ENCODE results near the gene PPIP5K2. TPM values are rescaled to one million over a fixed set of nuclear protein-coding genes. Genes with fewer than 3 reads are reported as not detected.

PPIP5K2 gene
- total RNA-seq, 4 donors from 2014 or later = 40.1 to 60.8 (median 57.7) TPM

GRCh38 chr5:103260951-103261350, 140.8 kb downstream of the PPIP5K2 start:
- WGBS, 2 donors = 33 to 39% methylated on average over 3 of the region's 3 CpGs
- H3K36me3 ChIP-seq = no peaks in the 10 kb centered on the region
- intact Hi-C loops (cut with DNase I) = no loop called here
- no peak overlapping the region for H3K4me3 ChIP-seq (replicated peaks in 1 of 3)
- no peak overlapping the region for H3K27ac ChIP-seq
- H3K27me3 ChIP-seq = no peaks in the 10 kb centered on the region
- TF ChIP-seq POLR2A (IDR thresholded peaks at IDR 0.05) (no peak), CTCF (IDR thresholded peaks at IDR 0.05) (no peak)
- DNase-seq = no peak
- H3K4me1 ChIP-seq = peaks cover 21 to 32% of the 10 kb centered on the region in 2 donors
- no peaks in the 10 kb centered on the region for H3K9me3 ChIP-seq

Other genes starting within 250 kb of the PPIP5K2 start
- gene GIN1, start 163 bp upstream of the PPIP5K2 start, total RNA-seq = 10 to 100 TPM in 3 of 4 donors, 1 to 10 TPM in 1; 8.6 to 14.9 (median 11.6) TPM
- gene MACIR, start 138.5 kb downstream of the PPIP5K2 start, total RNA-seq = 10 to 100 TPM in 3 of 4 donors, 1 to 10 TPM in 1; 9.5 to 17.2 (median 14.9) TPM

Data from thyroid gland (tissue), 4 donors.